ENCODE data around the gene FTSJ1. TPM values are rescaled to one million over a fixed set of nuclear protein-coding genes. Genes with fewer than 3 reads are reported as not detected.
"Not testable (repeated sequence)": the region's sequence is repeated elsewhere in the genome, so short reads cannot be mapped to it uniquely, and the experiment has no call there.

FTSJ1 gene
- total RNA-seq, 2 experiments from 2014 or later = 54.7 to 66.1 TPM

DNA sequence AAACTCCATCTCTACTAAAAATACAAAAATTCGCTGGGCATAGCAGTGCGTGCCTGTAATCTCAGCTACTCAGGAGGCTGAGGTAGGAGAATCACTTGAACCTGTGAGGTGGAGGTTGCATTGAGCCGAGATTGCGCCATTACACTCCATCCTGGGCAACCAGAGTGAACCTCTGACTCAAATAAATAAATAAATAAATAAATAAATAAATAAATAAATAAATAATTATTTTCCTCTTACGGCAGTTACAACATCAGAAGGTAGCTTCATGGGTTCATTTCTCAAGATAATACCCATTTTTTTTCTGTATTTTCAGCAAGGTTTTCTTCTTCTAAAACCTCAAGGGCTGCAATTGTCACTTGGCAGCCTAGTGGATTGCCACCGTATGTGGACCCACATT lies 28.8 kb upstream of the FTSJ1 start:
- H4K20me1 ChIP-seq (ENCODE audit: insufficient read depth, low read length); H3K36me3 ChIP-seq (ENCODE audit: insufficient read depth, low read length); intact Hi-C loops (cut with micrococcal nuclease; ENCODE audit: unreplicated experiment); H3K9me2 ChIP-seq (ENCODE audit: insufficient read depth, low read length); BruUV-seq (replicated peaks); DNase-seq (ENCODE audit: low spot score); H3K79me2 ChIP-seq (ENCODE audit: insufficient read depth, low read depth, low read length); POLR2A ChIA-PET; H3K4me3 ChIP-seq (ENCODE audit: low read depth, low read length, poor library complexity, severe bottlenecking); H3K9me3 ChIP-seq (ENCODE audit: low read length); H3K4me2 ChIP-seq (ENCODE audit: low read length); CTCF ChIA-PET (ENCODE audit: unreplicated experiment); H3K4me1 ChIP-seq (ENCODE audit: insufficient read depth, low read length, poor library complexity, severe bottlenecking); H3K27ac ChIP-seq (ENCODE audit: low read depth, low read length, poor library complexity, severe bottlenecking); H2AFZ ChIP-seq (ENCODE audit: low read length): not testable (repeated sequence)

DNA sequence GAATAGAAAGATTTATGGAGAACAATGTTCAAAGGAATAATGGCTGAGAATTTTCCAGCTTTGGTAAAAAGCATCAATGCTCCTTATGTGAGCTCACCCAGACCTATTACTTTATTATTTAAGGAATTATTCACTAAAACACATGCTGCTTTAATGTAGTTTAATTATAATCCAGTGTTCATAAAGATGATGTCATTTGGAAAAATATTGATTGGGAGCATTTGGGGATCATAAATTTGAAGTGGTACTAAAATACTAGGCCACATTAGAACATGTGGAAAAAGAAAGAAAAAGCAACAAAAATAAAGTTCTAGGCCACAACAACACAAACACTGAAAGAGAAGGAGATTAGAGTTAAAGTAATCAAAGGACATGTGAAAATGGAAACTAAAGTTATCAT lies 25.9 kb upstream of the FTSJ1 start:
- no peaks in the 10 kb centered on the region for H3K36me3 ChIP-seq (ENCODE audit: insufficient read depth, low read length)
- ChIA-PET POLR2A (no interaction called here), CTCF (ENCODE audit: unreplicated experiment) (no interaction called here)
- no peaks in the 10 kb centered on the region for H3K9me2 ChIP-seq (ENCODE audit: insufficient read depth, low read length)
- no peaks in the 10 kb centered on the region for H3K79me2 ChIP-seq (ENCODE audit: insufficient read depth, low read depth, low read length)
- no peaks in the 10 kb centered on the region for H3K9me3 ChIP-seq (ENCODE audit: low read length)
- no peaks in the 10 kb centered on the region for H3K4me1 ChIP-seq (ENCODE audit: insufficient read depth, low read length, poor library complexity, severe bottlenecking)
- no peak overlapping the region for H3K4me2 ChIP-seq (ENCODE audit: low read length)
- no peak overlapping the region for H3K4me3 ChIP-seq (ENCODE audit: low read depth, low read length, poor library complexity, severe bottlenecking)
- H3K27ac ChIP-seq (ENCODE audit: low read depth, low read length, poor library complexity, severe bottlenecking) = no peak overlapping the region
- BruUV-seq (replicated peaks) = no TSS peak
- TF ChIP-seq, protein P1, sequence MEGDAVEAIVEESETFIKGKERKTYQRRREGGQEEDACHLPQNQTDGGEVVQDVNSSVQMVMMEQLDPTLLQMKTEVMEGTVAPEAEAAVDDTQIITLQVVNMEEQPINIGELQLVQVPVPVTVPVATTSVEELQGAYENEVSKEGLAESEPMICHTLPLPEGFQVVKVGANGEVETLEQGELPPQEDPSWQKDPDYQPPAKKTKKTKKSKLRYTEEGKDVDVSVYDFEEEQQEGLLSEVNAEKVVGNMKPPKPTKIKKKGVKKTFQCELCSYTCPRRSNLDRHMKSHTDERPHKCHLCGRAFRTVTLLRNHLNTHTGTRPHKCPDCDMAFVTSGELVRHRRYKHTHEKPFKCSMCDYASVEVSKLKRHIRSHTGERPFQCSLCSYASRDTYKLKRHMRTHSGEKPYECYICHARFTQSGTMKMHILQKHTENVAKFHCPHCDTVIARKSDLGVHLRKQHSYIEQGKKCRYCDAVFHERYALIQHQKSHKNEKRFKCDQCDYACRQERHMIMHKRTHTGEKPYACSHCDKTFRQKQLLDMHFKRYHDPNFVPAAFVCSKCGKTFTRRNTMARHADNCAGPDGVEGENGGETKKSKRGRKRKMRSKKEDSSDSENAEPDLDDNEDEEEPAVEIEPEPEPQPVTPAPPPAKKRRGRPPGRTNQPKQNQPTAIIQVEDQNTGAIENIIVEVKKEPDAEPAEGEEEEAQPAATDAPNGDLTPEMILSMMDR (conservative IDR thresholded peaks at IDR 0.05; ENCODE audit: low read length) = no peak
- no peak for TF ChIP-seq EZH2phosphoT487 (IDR thresholded peaks at IDR 0.05; ENCODE audit: borderline replicate concordance, low read depth, low read length)
- no peaks in the 10 kb centered on the region for H4K20me1 ChIP-seq (ENCODE audit: insufficient read depth, low read length)
- DNase-seq (ENCODE audit: low spot score) = no peak
- H2AFZ ChIP-seq (ENCODE audit: low read length) = no peak overlapping the region
- intact Hi-C loops (cut with micrococcal nuclease; ENCODE audit: unreplicated experiment) = no loop called here

DNA sequence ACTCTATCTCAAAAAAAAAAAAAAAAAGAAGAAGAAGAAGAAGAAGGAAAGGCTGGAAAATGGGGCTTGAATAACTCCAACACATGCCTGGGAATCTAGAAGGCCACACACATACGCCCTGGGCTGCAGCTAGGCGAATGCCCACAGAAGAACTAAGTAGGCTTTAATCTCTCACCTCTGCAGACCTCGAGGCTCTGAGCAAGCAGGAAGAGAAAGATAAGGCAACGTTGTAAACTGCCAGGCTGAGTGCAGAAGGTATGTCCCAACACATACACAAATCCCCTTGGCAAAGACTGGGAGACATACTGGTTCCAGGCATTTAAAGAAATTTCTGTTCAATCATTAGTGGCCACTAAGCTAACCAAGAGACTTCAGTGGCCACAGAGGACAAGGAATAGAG lies 24.3 kb upstream of the FTSJ1 start:
- no peak overlapping the region for H3K27ac ChIP-seq (ENCODE audit: low read depth, low read length, poor library complexity, severe bottlenecking)
- ChIA-PET POLR2A (no interaction called here), CTCF (ENCODE audit: unreplicated experiment) (no interaction called here)
- intact Hi-C loops (cut with micrococcal nuclease; ENCODE audit: unreplicated experiment) = no loop called here
- H3K9me2 ChIP-seq (ENCODE audit: insufficient read depth, low read length) = no peaks in the 10 kb centered on the region
- no peaks in the 10 kb centered on the region for H3K9me3 ChIP-seq (ENCODE audit: low read length)
- BruUV-seq (replicated peaks) = no TSS peak
- H3K36me3 ChIP-seq (ENCODE audit: insufficient read depth, low read length) = no peaks in the 10 kb centered on the region
- DNase-seq (ENCODE audit: low spot score) = no peak
- no peaks in the 10 kb centered on the region for H4K20me1 ChIP-seq (ENCODE audit: insufficient read depth, low read length)
- H3K4me3 ChIP-seq (ENCODE audit: low read depth, low read length, poor library complexity, severe bottlenecking) = no peak overlapping the region
- no peak overlapping the region for H3K4me2 ChIP-seq (ENCODE audit: low read length)
- no peaks in the 10 kb centered on the region for H3K4me1 ChIP-seq (ENCODE audit: insufficient read depth, low read length, poor library complexity, severe bottlenecking)
- no peaks in the 10 kb centered on the region for H3K79me2 ChIP-seq (ENCODE audit: insufficient read depth, low read depth, low read length)
- no peak overlapping the region for H2AFZ ChIP-seq (ENCODE audit: low read length)
- TF ChIP-seq EZH2phosphoT487 (IDR thresholded peaks at IDR 0.05; ENCODE audit: borderline replicate concordance, low read depth, low read length) = no peak
- TF ChIP-seq, protein P1 (conservative IDR thresholded peaks at IDR 0.05; ENCODE audit: low read length) = no peak
